GM19455 (cell line): Measurements from ENCODE around the gene TP53TG3C.
"Not testable (repeated sequence)": the region's sequence is repeated elsewhere in the genome, so short reads cannot be mapped to it uniquely, and the experiment has no call there.

Source experiments
- ATAC-seq: cut with Tn5 transposase; IDR thresholded peaks from one replicate; pipeline ENCODE4 v1.9.1; 2021; ENCODE audit not compliant: unreplicated experiment

The TP53TG3C gene

GRCh38 chr16:33193926-33194325 is at the start of gene TP53TG3C:
Gene TP53TG3C, plus strand, starts transcription at chr16:33194226. Its CDS starts 68 bp downstream, at chr16:33194294.
- ATAC-seq = not testable (repeated sequence)
